CD4-positive, alpha-beta T cell treated with Interferon gamma for 1 hour (primary cell): ENCODE measurements around the gene RNF227.

ENCODE experiments used
- DNase-seq: peaks from one replicate; pipeline ENCODE4 v3.0.0-alpha.2; 2020

The RNF227 gene

GRCh38 chr17:7929158-7930023 is 13.3 kb upstream of the RNF227 start, which contains the start of gene KCNAB3:
Gene KCNAB3 (minus strand): TSS chr17:7929856. CDS start chr17:7929435, 421 bp downstream.
- DNase-seq: peak; percentile 57

- DNase-seq: no peak
Observed at GRCh38 chr17:7927596-7927995, 11.5 kb upstream of the RNF227 start.

- peak; percentile 83 for DNase-seq
Observed at GRCh38 chr17:7922845-7923628, 6.9 kb upstream of the RNF227 start.

GRCh38 chr17:7922269-7922844 is 6.3 kb upstream of the RNF227 start:
- no peak for DNase-seq

- no peak for DNase-seq
Observed at GRCh38 chr17:7916808-7917207, 719 bp upstream of the RNF227 start.

GRCh38 chr17:7916385-7916682 is 245 bp upstream of the RNF227 start:
- DNase-seq: no peak

- DNase-seq: no peak
Observed at GRCh38 chr17:7915179-7915610, 894 bp downstream of the RNF227 start.

- DNase-seq: peak; percentile 58
Observed at GRCh38 chr17:7912927-7913524, 3.1 kb downstream of the RNF227 start.

- no peak for DNase-seq
Observed at GRCh38 chr17:7911116-7911515, 5.0 kb downstream of the RNF227 start.

GRCh38 chr17:7910711-7911110 is 5.4 kb downstream of the RNF227 start:
- no peak for DNase-seq

GRCh38 chr17:7910281-7910680 is 5.8 kb downstream of the RNF227 start:
- DNase-seq: no peak

- no peak for DNase-seq
Observed at GRCh38 chr17:7909089-7909488, 7.0 kb downstream of the RNF227 start.

GRCh38 chr17:7903154-7904103 is 12.7 kb downstream of the RNF227 start:
- DNase-seq: no peak

GRCh38 chr17:7897773-7898172 is 18.3 kb downstream of the RNF227 start:
- DNase-seq: peak; percentile 27

GRCh38 chr17:7897090-7897489 is 19.0 kb downstream of the RNF227 start:
- no peak for DNase-seq

GRCh38 chr17:7894866-7895265 is 21.2 kb downstream of the RNF227 start:
- DNase-seq: no peak

- DNase-seq: no peak
Observed at GRCh38 chr17:7894226-7894625, 21.9 kb downstream of the RNF227 start.

- DNase-seq: no peak
Observed at GRCh38 chr17:7893187-7893880, 22.8 kb downstream of the RNF227 start.

- DNase-seq: peak; percentile 69
Observed at GRCh38 chr17:7889166-7889955, 26.7 kb downstream of the RNF227 start.

- peak; percentile 15 for DNase-seq
Observed at GRCh38 chr17:7888184-7888920, 27.7 kb downstream of the RNF227 start, which contains the start of gene CHD3. Gene CHD3 (plus strand): TSS chr17:7888789. CDS start chr17:7889001, 212 bp downstream.
